Neural cell (in vitro differentiated cells): Measurements from ENCODE around the gene OR6N2. TPM values are rescaled to one million over a fixed set of nuclear protein-coding genes. Genes with fewer than 3 reads are reported as not detected.

Experiments used
- H2AFZ ChIP-seq: fragments of 200-600, 300-800 bp; sonication (generic), shearing (Covaris generic); 2 replicates; pipeline ENCODE4 v1.6.0; 2014; ENCODE audit warnings: low read depth, mild to moderate bottlenecking, antibody characterized with exemption, low read length, moderate library complexity
- H3F3A ChIP-seq: fragments of 200-600 bp; shearing (Covaris generic); 2 replicates; pipeline ENCODE4 v1.6.1; 2016; ENCODE audit warnings: mild to moderate bottlenecking, moderate library complexity, mixed read lengths, antibody characterized with exemption, low read length; ENCODE audit not compliant: insufficient read depth, poor library complexity, severe bottlenecking
- H3K27ac ChIP-seq: fragments of 200-600, 300-800 bp; sonication (generic), shearing (Covaris generic); 2 replicates; pipeline ENCODE4 v1.5.1; 2014; ENCODE audit warnings: mild to moderate bottlenecking, low read length, moderate library complexity
- H3K27me3 ChIP-seq: fragments of 300-800, 200-600 bp; sonication (generic), shearing (Covaris generic); 2 replicates; pipeline ENCODE4 v1.6.0; 2014; ENCODE audit warnings: mild to moderate bottlenecking, low read depth, low read length, moderate library complexity; ENCODE audit not compliant: insufficient read depth
- H3K36me3 ChIP-seq: fragments of 300-800, 200-600 bp; sonication (generic), shearing (Covaris generic); 2 replicates; pipeline ENCODE4 v1.5.1; 2014; ENCODE audit warnings: mild to moderate bottlenecking, antibody characterized with exemption, low read length, moderate library complexity; ENCODE audit not compliant: insufficient read depth
- H3K4me2 ChIP-seq: fragments of 300-800, 200-600 bp; sonication (generic), shearing (Covaris generic); 2 replicates; pipeline ENCODE4 v1.6.0; 2014; ENCODE audit warnings: mild to moderate bottlenecking, low read length
- H3K4me3 ChIP-seq: fragments of 300-800, 200-600 bp; sonication (generic), shearing (Covaris generic); 2 replicates; pipeline ENCODE4 v1.5.1; 2014; ENCODE audit warnings: mild to moderate bottlenecking, low read length, moderate library complexity
- H3K79me2 ChIP-seq: fragments of 200-600 bp; shearing (Covaris generic); replicated peaks from 2 replicates; pipeline ENCODE4 v1.6.0; 2014; ENCODE audit warnings: mild to moderate bottlenecking, low read length, moderate library complexity; ENCODE audit not compliant: insufficient read depth
- H3K9ac ChIP-seq: fragments of 300-800, 200-600 bp; sonication (generic), shearing (Covaris generic); 2 replicates; pipeline ENCODE4 v1.6.1; 2016; ENCODE audit warnings: mild to moderate bottlenecking, low read length, mixed read lengths
- H3K9me2 ChIP-seq: fragments of 200-600 bp; shearing (Covaris generic); 2 replicates; pipeline ENCODE4 v1.6.1; 2016; ENCODE audit warnings: mild to moderate bottlenecking, low read length, mixed read lengths; ENCODE audit not compliant: insufficient read depth
- H3K9me3 ChIP-seq: fragments of 200-600, 300-800 bp; sonication (generic), shearing (Covaris generic); 2 replicates; pipeline ENCODE4 v1.6.1; 2016; ENCODE audit warnings: mild to moderate bottlenecking, mixed run types, low read length, moderate library complexity, mixed read lengths
- H4K20me1 ChIP-seq: fragments of 200-600 bp; shearing (Covaris generic); 2 replicates; pipeline ENCODE4 v1.6.1; 2016; ENCODE audit warnings: mild to moderate bottlenecking, mixed run types; ENCODE audit not compliant: insufficient read depth
- CTCF ChIP-seq: fragments of 450-650 bp; IDR thresholded peaks from 2 replicates; pipeline ENCODE4 v1.5.1; 2014; ENCODE audit warnings: antibody characterized with exemption, mild to moderate bottlenecking, moderate library complexity; ENCODE audit not compliant: poor library complexity, severe bottlenecking
- EP300 ChIP-seq: fragments of 450-650 bp; conservative IDR thresholded peaks from 2 replicates; pipeline ENCODE4 v1.6.1; 2014; ENCODE audit warnings: antibody characterized with exemption, mild to moderate bottlenecking, moderate library complexity; ENCODE audit not compliant: poor library complexity, severe bottlenecking
- EZH2 ChIP-seq: fragments of 200-600, 300-800 bp; shearing (Covaris generic), sonication (generic); IDR thresholded peaks from 2 replicates; pipeline ENCODE4 v1.6.1; 2014; ENCODE audit warnings: antibody characterized with exemption, low read length, borderline replicate concordance, mild to moderate bottlenecking; ENCODE audit not compliant: insufficient read depth, poor library complexity, severe bottlenecking
- MXI1 ChIP-seq: fragments of 450-650 bp; conservative IDR thresholded peaks from 2 replicates; pipeline ENCODE4 v1.6.1; 2014; ENCODE audit warnings: antibody characterized with exemption, mild to moderate bottlenecking; ENCODE audit not compliant: poor library complexity, severe bottlenecking
- POLR2AphosphoS5 ChIP-seq: IDR thresholded peaks from 2 replicates; pipeline ENCODE4 v1.6.1; 2012
- RAD21 ChIP-seq: fragments of 450-650 bp; conservative IDR thresholded peaks from 2 replicates; pipeline ENCODE4 v1.6.1; 2014; ENCODE audit warnings: antibody characterized with exemption, mild to moderate bottlenecking, moderate library complexity
- REST ChIP-seq: IDR thresholded peaks from 2 replicates; pipeline ENCODE4 v1.6.1; 2012; ENCODE audit warnings: borderline replicate concordance
- SMC3 ChIP-seq: fragments of 450-650 bp; conservative IDR thresholded peaks from 2 replicates; pipeline ENCODE4 v1.6.1; 2014; ENCODE audit warnings: antibody characterized with exemption, mild to moderate bottlenecking, moderate library complexity; ENCODE audit not compliant: poor library complexity
- TAF1 ChIP-seq: IDR thresholded peaks from 2 replicates; pipeline ENCODE4 v1.6.1; 2012; ENCODE audit warnings: low read depth
- polyA plus RNA-seq: library from polyadenylated mRNA; depleted of rRNA; stranded (reverse); fragments of >200 nt; gene quantifications from 2 replicates; pipeline ENCODE4 v1.2.3, GENCODE V29; 2014

Gene OR6N2
- polyA plus RNA-seq, 1 donor from 2014 or later, result not detected

GRCh38 chr1:158752155-158752712 lies 28.8 kb downstream of the OR6N2 start:
- no peak overlapping the region for H3K27ac ChIP-seq
- no peak overlapping the region for H3K9ac ChIP-seq
- H3K9me2 ChIP-seq, result no peaks in the 10 kb centered on the region
- no peaks in the 10 kb centered on the region for H3K9me3 ChIP-seq
- no peak overlapping the region for H3K4me3 ChIP-seq
- no peaks in the 10 kb centered on the region for H3K36me3 ChIP-seq
- no peak overlapping the region for H3K4me2 ChIP-seq
- no peaks in the 10 kb centered on the region for H3K79me2 ChIP-seq
- H3K27me3 ChIP-seq, result no peaks in the 10 kb centered on the region
- TF ChIP-seq REST, result no peak
- no peak for TF ChIP-seq RAD21
- no peak for TF ChIP-seq TAF1
- TF ChIP-seq SMC3, result no peak
- TF ChIP-seq EP300, result no peak
- no peak for TF ChIP-seq EZH2
- TF ChIP-seq MXI1, result no peak
- no peak for TF ChIP-seq CTCF
- TF ChIP-seq POLR2AphosphoS5, result no peak
- H3F3A ChIP-seq, result no peaks in the 10 kb centered on the region
- no peak overlapping the region for H2AFZ ChIP-seq
- no peaks in the 10 kb centered on the region for H4K20me1 ChIP-seq

- H3K9me3 ChIP-seq, result no peaks in the 10 kb centered on the region
- H3K4me3 ChIP-seq, result no peak overlapping the region
- no peak overlapping the region for H3K27ac ChIP-seq
- no peaks in the 10 kb centered on the region for H3K79me2 ChIP-seq
- H3K9me2 ChIP-seq, result no peaks in the 10 kb centered on the region
- no peaks in the 10 kb centered on the region for H3K27me3 ChIP-seq
- TF ChIP-seq TAF1, result no peak
- TF ChIP-seq EP300, result no peak
- no peak for TF ChIP-seq EZH2
- TF ChIP-seq REST, result no peak
- H2AFZ ChIP-seq, result no peak overlapping the region
- H3K9ac ChIP-seq, result no peak overlapping the region
- H3F3A ChIP-seq, result no peaks in the 10 kb centered on the region
- no peaks in the 10 kb centered on the region for H4K20me1 ChIP-seq
- no peaks in the 10 kb centered on the region for H3K36me3 ChIP-seq
- no peak overlapping the region for H3K4me2 ChIP-seq
These were observed 45.2 kb downstream of the OR6N2 start for GRCh38 chr1:158735848-158736247.
